ENCODE results near the gene GALNT9. TPM values are rescaled to one million over a fixed set of nuclear protein-coding genes. Genes with fewer than 3 reads are reported as not detected.

The GALNT9 gene
- total RNA-seq, 1 donor from 2014 or later = not detected

GRCh38 chr12:132216354-132216987, 112.9 kb downstream of the GALNT9 start:
- H3K27me3 Mint-ChIP-seq (ENCODE audit: insufficient read depth, low read depth) = peaks cover 30% of the 10 kb centered on the region

GRCh38 chr12:132215299-132215989, 113.9 kb downstream of the GALNT9 start:
- H2AFZ ChIP-seq (replicated peaks) = no peak overlapping the region
- Mint-ChIP-seq H3K27me3 (ENCODE audit: insufficient read depth, low read depth) (peaks cover 30% of the 10 kb centered on the region), H3K36me3 (no peaks in the 10 kb centered on the region), H3K4me1 (no peaks in the 10 kb centered on the region), H3K9me3 (peaks cover 15% of the 10 kb centered on the region), H3K4me3 (no peak overlapping the region), H3K27ac (no peak overlapping the region)
- H3K4me2 ChIP-seq = no peak overlapping the region
- DNase-seq (ENCODE audit: low spot score) = no peak
- no peak overlapping the region for H3K9ac ChIP-seq
- no peaks in the 10 kb centered on the region for H3K79me2 ChIP-seq (ENCODE audit: low read depth)
- H3K36me3 ChIP-seq = no peaks in the 10 kb centered on the region
- no peaks in the 10 kb centered on the region for H3F3A ChIP-seq (ENCODE audit: low read depth)
- peaks cover 89% of the 10 kb centered on the region for H3K27me3 ChIP-seq
- no peaks in the 10 kb centered on the region for H3K4me1 ChIP-seq
- no peaks in the 10 kb centered on the region for H4K20me1 ChIP-seq (ENCODE audit: low read depth)
- H3K27ac ChIP-seq = no peak overlapping the region
- H3K4me3 ChIP-seq = no peak overlapping the region
- TF ChIP-seq CTCF (IDR thresholded peaks at IDR 0.05) = no peak
- no peak for TF ChIP-seq EZH2phosphoT487 (IDR thresholded peaks at IDR 0.05)
- no peak for TF ChIP-seq EZH2 (IDR thresholded peaks at IDR 0.05)
- no peaks in the 10 kb centered on the region for H3K9me3 ChIP-seq (ENCODE audit: low read depth)

More at GRCh38 chr12:132216354-132216987, 112.9 kb downstream of the GALNT9 start:
- DNase-seq (ENCODE audit: low spot score) = no peak
- Histone ChIP-seq H3K9me3 (ENCODE audit: low read depth) (no peaks in the 10 kb centered on the region), H3F3A (ENCODE audit: low read depth) (no peaks in the 10 kb centered on the region), H3K9ac (no peak overlapping the region), H3K4me1 (no peaks in the 10 kb centered on the region), H3K4me3 (no peak overlapping the region), H3K36me3 (no peaks in the 10 kb centered on the region), H3K27ac (no peak overlapping the region), H3K27me3 (peaks cover 82% of the 10 kb centered on the region), H4K20me1 (ENCODE audit: low read depth) (no peaks in the 10 kb centered on the region), H3K79me2 (ENCODE audit: low read depth) (no peaks in the 10 kb centered on the region), H3K4me2 (no peak overlapping the region), H2AFZ (replicated peaks) (no peak overlapping the region)
- H3K4me1 Mint-ChIP-seq = no peaks in the 10 kb centered on the region
- no peaks in the 10 kb centered on the region for H3K36me3 Mint-ChIP-seq
- H3K9me3 Mint-ChIP-seq = peaks cover 15% of the 10 kb centered on the region
- H3K4me3 Mint-ChIP-seq = no peak overlapping the region
- TF ChIP-seq CTCF (IDR thresholded peaks at IDR 0.05) = no peak
- no peak for TF ChIP-seq EZH2 (IDR thresholded peaks at IDR 0.05)
- TF ChIP-seq EZH2phosphoT487 (IDR thresholded peaks at IDR 0.05) = no peak
- no peak overlapping the region for H3K27ac Mint-ChIP-seq

- Histone ChIP-seq H3K4me3 (no peak overlapping the region), H3K4me1 (no peaks in the 10 kb centered on the region), H4K20me1 (ENCODE audit: low read depth) (no peaks in the 10 kb centered on the region), H3K27ac (no peak overlapping the region), H3K4me2 (no peak overlapping the region), H3K9me3 (ENCODE audit: low read depth) (no peaks in the 10 kb centered on the region), H2AFZ (replicated peaks) (no peak overlapping the region), H3K27me3 (peaks cover 89% of the 10 kb centered on the region), H3K79me2 (ENCODE audit: low read depth) (no peaks in the 10 kb centered on the region), H3F3A (ENCODE audit: low read depth) (no peaks in the 10 kb centered on the region), H3K36me3 (no peaks in the 10 kb centered on the region), H3K9ac (no peak overlapping the region)
- Mint-ChIP-seq H3K36me3 (no peaks in the 10 kb centered on the region), H3K27me3 (ENCODE audit: insufficient read depth, low read depth) (peaks cover 34% of the 10 kb centered on the region), H3K4me3 (no peak overlapping the region), H3K4me1 (no peaks in the 10 kb centered on the region), H3K27ac (no peak overlapping the region), H3K9me3 (peaks cover 9% of the 10 kb centered on the region)
- peak; percentile 41 for DNase-seq (ENCODE audit: low spot score)
- TF ChIP-seq CTCF (IDR thresholded peaks at IDR 0.05) (peak; percentile 10), EZH2phosphoT487 (IDR thresholded peaks at IDR 0.05) (no peak)
Observed at GRCh38 chr12:132214891-132215290, 114.5 kb downstream of the GALNT9 start.
